ENCODE data around the gene LPCAT2. TPM values are rescaled to one million over a fixed set of nuclear protein-coding genes. Genes with fewer than 3 reads are reported as not detected.
"Not testable (repeated sequence)": the region's sequence is repeated elsewhere in the genome, so short reads cannot be mapped to it uniquely, and the experiment has no call there.

The LPCAT2 gene
- total RNA-seq, 4 donors from 2014 or later = 4.6 to 66.0 (median 10.9) TPM

GRCh38 chr16:55615071-55615470 lies 106.2 kb downstream of the LPCAT2 start:
- no peaks in the 10 kb centered on the region for H3K36me3 ChIP-seq
- no peak overlapping the region for H3K4me3 ChIP-seq
- no peak for TF ChIP-seq CTCF (IDR thresholded peaks at IDR 0.05)
- no peak for TF ChIP-seq POLR2A (IDR thresholded peaks at IDR 0.05)
- H3K27ac ChIP-seq = no peak overlapping the region
- H3K27me3 ChIP-seq = no peaks in the 10 kb centered on the region
- DNase-seq = no peak
- H3K9me3 ChIP-seq = no peaks in the 10 kb centered on the region
- H3K4me1 ChIP-seq = no peaks in the 10 kb centered on the region

DNA sequence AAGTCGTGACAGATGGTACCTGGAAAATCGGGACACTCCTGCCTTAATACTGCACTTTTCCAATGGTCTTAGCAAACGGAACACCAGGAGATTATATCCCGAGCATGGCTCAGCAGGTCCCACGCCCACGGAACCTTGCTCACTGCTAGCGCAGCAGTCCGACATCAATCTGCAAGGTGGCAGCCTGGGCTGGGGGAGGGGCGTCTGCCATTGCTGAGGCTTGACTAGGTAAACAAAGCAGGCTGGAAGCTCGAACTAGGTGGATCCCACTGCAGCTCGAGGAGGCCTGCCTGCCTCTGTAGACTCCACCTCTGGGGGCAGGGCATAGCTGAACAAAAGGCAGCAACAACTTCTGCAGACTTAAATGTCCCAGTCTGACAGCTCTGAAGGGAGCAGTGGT lies 106.8 kb downstream of the LPCAT2 start:
- H3K4me3 ChIP-seq, H3K27ac ChIP-seq, H3K27me3 ChIP-seq, H3K36me3 ChIP-seq, H3K4me1 ChIP-seq, H3K9me3 ChIP-seq, DNase-seq: not testable (repeated sequence)

GRCh38 chr16:55621771-55622170 lies 112.9 kb downstream of the LPCAT2 start:
- Histone ChIP-seq H3K4me3 (no peak overlapping the region), H3K4me1 (no peaks in the 10 kb centered on the region), H3K9me3 (no peaks in the 10 kb centered on the region), H3K36me3 (no peaks in the 10 kb centered on the region), H3K27me3 (no peaks in the 10 kb centered on the region), H3K27ac (no peak overlapping the region)
- DNase-seq = no peak
- no peak for TF ChIP-seq POLR2A (IDR thresholded peaks at IDR 0.05)
- TF ChIP-seq CTCF (IDR thresholded peaks at IDR 0.05) = no peak

GRCh38 chr16:55622272-55622671 lies 113.4 kb downstream of the LPCAT2 start:
- H3K4me1 ChIP-seq = no peaks in the 10 kb centered on the region
- H3K27ac ChIP-seq = no peak overlapping the region
- no peak overlapping the region for H3K4me3 ChIP-seq
- no peaks in the 10 kb centered on the region for H3K36me3 ChIP-seq
- H3K27me3 ChIP-seq = no peaks in the 10 kb centered on the region
- no peak for DNase-seq
- H3K9me3 ChIP-seq = no peaks in the 10 kb centered on the region
- TF ChIP-seq POLR2A (IDR thresholded peaks at IDR 0.05) = no peak

- TF ChIP-seq CTCF (IDR thresholded peaks at IDR 0.05) = no peak
- TF ChIP-seq POLR2A (IDR thresholded peaks at IDR 0.05) = no peak
- DNase-seq = no peak
- no peak overlapping the region for H3K27ac ChIP-seq
- no peaks in the 10 kb centered on the region for H3K9me3 ChIP-seq
- H3K36me3 ChIP-seq = no peaks in the 10 kb centered on the region
- no peaks in the 10 kb centered on the region for H3K27me3 ChIP-seq
- H3K4me3 ChIP-seq = no peak overlapping the region
- H3K4me1 ChIP-seq = no peaks in the 10 kb centered on the region
Observed at GRCh38 chr16:55622930-55623561, 114.2 kb downstream of the LPCAT2 start.

DNA sequence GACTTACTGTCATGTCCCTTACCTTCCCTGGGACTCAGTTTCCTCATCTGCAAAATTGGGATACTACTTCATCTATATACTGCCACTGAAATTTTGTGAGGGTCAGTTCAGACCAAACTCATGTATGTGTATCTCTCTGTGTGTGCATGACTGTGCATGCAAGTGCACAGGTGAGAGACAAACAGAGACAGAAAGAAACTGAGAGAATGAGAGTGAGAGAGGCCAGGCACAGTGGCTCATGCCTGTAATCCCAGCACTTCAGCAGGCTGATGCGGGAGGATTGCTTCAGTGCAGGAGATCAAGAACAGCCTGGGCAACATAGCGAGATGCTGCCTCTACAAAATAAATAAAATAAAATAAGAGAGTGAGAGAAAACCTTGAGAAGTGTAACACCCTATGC lies 114.8 kb downstream of the LPCAT2 start:
- no peaks in the 10 kb centered on the region for H3K27me3 ChIP-seq
- TF ChIP-seq POLR2A (IDR thresholded peaks at IDR 0.05) (no peak), CTCF (IDR thresholded peaks at IDR 0.05) (no peak)
- H3K27ac ChIP-seq = no peak overlapping the region

GRCh38 chr16:55624696-55625095 lies 115.8 kb downstream of the LPCAT2 start:
- DNase-seq = no peak
- no peak overlapping the region for H3K27ac ChIP-seq

More for the DNA sequence above, 114.8 kb downstream of the LPCAT2 start:
- DNase-seq = no peak
- Histone ChIP-seq H3K4me1 (no peaks in the 10 kb centered on the region), H3K9me3 (no peaks in the 10 kb centered on the region), H3K36me3 (no peaks in the 10 kb centered on the region), H3K4me3 (no peak overlapping the region)

More at GRCh38 chr16:55624696-55625095, 115.8 kb downstream of the LPCAT2 start:
- H3K9me3 ChIP-seq = no peaks in the 10 kb centered on the region
- no peaks in the 10 kb centered on the region for H3K36me3 ChIP-seq
- no peaks in the 10 kb centered on the region for H3K4me1 ChIP-seq
- no peak overlapping the region for H3K4me3 ChIP-seq
- TF ChIP-seq POLR2A (IDR thresholded peaks at IDR 0.05) (no peak), CTCF (IDR thresholded peaks at IDR 0.05) (no peak)
- H3K27me3 ChIP-seq = no peaks in the 10 kb centered on the region

All from Peyer's patch (tissue), 4 donors.